NOMO-1 (cell line): ENCODE measurements around the gene PSAPL1.

Experiments used
- DNase-seq, 2 experiments: peaks; one replicate each; lab custom pipeline; 2025; ENCODE audit not compliant: unreplicated experiment in 2 of 2; lab: John Stamatoyannopoulos, UW

PSAPL1 gene

DNA sequence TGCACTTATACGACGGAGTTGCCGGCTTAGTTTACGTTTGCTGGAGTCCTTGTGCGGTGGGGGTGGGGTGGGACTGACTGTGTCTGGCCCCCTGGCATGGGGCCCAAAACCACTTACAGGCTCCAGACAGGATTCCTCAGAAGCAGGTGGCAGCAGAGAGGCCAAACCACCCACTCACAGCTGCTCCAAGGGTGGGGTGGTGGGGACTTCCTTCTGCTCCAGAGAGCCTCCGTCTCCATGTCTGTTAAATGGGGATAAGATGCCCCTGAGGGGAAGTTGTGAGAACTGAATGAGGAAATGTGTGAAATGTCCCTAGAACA, 36.7 kb downstream of the PSAPL1 start:
- DNase-seq, result no peak

DNA sequence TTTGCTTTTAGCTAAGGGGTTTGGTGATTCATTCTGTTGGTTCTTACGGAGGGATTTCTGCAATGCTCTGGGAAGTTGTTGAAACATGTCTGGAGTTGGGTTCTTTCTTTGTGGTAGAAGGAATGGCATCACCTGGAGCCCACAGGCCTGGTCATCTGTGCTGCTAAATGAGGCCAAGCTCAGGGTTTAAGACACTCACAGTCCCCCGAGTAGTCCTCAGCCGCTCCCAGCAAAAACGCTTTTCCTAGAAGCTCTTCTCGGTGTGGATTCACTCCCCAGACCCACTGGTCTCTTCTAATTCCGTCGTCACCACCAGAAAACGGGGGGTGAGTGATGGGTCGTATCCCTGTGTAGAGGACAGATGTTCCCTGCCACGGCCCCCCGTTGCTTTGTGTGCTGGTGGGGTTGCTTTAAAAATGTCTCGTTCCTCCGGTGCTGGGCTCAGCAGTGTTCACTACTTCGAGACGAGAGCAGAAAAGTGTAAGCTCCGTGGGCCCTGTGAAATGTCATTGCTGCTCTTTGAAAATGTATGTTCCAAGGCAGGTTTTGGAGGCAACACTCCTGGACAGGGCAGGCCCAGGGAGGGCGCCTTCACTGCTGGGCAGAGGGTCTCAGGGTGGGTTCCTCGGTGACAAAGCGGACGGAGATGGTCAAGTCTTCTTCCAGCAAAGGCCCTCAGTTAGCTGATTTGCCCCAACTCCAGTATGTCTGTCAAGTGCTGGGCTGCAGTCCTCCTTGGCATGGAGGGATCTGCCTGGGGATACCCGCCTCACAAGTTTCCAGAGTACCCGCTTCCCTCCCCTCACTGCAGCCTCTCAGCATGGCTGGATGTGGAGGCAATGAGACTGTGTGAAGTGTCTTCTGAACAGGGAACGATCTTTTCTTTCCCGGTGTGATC, 37.3 kb downstream of the PSAPL1 start:
- DNase-seq, result no peak

DNA sequence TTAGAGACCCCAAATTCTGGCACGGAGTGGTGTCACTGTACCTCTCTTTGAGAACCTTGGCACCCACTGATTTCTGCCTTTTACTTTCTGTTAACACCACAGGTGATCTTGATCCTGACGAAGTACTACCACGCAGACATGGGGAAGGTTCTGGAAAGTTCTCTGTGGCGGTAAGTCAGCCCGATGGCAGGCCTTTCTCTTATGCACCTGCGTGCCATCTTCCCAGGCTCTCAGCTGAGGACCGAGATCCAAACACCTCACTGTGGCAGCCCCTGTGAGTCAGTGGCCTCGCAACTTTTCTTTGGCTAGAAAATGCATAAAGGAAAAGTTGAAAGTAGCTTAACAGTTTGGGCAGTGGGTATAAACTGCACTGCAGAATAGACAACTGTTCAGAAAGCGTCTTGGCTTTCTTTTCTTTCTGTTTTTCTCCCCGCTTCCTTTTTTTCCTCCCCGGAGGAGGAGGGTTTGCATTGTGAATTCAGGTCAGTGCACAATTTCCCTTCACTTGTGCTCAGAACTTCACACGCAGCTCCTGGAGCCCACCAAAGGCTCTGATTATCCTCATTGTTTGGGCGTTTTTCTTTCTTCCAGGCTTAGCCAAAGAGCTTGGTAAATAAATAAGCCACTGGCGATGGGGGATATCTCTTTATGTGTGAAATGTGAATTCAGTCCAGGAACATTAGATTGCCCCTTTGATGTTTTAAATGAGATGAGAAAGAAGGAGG, 38.4 kb downstream of the PSAPL1 start:
- DNase-seq, result no peak

DNA sequence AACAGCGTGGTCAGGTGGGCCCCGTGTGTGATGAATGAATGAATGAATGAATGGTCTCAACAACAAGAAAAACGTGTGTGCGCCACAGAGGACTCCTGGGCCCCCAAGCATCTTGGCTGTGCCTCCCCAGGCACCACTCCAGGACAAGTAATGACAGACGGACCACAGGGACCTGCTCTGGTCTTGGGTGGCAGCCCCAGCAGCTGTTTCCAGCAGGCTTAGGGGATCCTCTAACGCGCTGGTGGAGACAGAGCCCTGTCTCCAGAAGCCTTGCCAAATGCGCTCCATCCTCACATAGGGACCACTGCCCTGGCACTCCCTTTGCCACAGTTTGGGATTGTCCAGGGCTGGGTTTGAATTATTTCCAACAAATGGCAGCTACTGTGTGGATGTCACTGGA, 39.1 kb downstream of the PSAPL1 start:
- DNase-seq, result no peak

DNA sequence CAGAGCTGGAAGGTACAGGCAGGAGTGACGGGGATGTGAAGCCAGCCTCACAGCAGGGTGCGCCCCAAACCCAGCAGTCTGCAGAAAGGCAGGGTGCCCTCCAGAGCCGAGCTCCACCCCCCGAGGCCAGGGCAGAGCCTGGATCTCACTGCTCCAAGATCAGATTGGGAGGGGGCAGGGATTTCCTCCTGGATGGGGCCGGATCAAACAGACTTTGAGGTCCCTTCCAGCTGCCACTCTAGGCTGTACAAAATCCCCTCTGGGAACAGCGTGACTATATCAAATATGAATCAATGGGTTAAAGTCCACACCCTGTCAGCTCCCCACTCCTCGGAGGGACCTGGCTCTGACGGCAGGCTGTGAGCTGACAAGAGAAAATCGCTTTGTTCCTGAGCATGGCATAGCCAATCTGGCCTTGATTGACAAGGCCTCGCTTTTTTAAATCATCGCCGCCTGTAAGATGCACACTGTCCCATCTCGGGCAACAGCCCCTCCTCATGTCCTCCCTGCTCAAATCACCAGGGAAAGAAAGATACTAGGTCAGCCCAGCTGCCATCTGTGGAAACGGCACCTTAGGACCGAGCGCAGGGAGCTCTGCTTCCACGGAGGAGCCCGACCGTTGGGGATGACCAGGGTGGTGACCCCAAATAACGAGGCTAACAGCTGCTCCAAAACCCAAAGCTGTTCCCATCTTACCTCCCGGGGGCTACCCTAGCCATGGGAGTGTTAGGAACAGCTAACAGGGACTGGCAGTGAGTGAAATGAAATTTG, 39.9 kb downstream of the PSAPL1 start:
- no peak for DNase-seq

DNA sequence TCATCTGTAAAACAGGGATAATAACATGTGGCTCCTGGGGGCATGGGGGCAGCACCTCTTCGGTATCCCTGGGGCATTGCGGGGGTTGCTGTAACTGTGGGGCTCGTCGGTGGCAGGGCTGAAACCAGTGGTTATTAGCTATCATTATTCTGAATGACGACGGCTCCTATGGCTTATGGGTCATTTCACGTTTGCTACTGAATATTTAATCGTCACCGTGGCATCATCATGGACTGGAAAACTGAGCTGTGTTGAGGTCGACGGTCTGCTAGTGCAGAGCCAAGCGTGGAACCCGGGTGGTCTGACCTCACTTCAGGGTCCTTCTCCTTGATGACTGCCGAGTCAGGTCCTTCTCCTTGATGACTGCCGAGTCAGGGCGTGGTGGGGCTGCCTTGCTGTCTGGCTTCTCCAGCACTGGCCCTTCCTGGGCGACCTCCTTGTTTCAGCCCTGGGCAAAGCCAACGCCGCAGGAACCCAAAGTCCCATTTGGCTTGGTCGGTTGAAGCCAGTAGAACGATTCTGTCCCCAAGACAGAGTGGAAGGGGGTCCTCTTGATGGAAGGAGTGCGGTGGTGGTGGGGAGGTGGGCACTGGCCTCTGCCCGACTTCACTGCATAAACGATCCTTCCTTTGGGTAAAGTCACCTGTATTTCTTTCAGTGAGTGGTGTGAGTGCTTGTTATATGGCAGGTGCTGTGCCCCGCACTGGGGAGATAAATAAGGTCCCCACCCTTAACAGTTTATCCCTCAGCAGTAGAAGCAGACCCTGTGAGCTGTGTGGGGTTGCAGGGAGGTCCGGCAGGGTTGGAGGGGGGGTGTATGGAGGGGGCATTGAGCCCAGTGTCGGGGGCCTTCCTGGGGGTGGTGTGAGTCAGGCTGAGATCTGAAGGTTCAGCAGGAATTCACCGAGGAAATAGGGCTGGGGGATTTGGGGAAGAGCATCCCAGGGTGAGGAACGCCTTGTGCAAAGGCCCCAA, 40.8 kb downstream of the PSAPL1 start:
- no peak for DNase-seq

DNA sequence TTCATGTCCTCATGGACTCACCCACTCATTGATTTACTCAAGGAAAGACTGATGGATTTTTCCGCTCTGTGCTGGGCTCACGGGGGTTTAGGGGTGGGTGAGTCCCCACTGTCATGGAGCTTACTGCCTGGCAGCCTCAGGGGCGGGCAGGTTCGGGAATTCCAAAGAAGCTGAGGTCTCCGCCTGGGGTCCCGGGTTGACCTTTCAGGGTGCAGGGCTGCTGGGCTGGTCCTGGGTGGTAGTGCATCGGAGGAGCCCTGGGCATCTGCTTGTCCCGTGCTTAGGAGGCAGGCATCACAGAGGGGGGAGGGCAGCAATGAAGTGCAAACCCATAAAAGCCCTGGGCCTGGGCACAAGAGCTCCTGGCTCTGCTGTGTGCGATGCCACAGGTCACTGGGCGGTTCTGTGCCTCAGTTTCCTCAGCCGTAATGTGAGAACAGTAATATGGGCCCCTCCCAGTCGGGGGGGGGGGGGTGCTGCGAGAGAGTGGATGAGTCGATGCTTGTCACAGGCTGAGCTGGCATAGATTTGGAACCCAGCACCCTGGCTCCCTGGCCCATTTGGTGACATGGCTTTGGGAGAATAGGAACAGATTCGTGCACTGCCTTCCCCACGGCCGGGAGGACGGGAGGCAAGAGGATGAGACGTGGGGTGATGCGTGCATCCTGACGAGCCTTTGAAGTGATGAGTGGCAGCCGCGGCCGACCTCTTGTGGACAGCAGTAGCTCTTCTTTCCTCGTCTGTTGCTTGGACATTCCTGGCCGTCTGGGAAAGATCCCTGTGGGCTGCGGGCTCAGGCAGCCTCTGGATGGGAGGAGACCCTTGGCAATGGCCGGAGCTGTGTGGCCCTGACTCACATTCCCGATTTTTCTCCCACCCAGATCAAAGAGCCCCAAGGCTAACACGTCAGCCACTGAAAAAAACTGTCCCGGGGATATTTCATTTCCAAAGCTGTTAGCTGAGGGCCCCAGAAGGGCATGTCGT, 42.0 kb downstream of the PSAPL1 start:
- DNase-seq, result no peak

DNA sequence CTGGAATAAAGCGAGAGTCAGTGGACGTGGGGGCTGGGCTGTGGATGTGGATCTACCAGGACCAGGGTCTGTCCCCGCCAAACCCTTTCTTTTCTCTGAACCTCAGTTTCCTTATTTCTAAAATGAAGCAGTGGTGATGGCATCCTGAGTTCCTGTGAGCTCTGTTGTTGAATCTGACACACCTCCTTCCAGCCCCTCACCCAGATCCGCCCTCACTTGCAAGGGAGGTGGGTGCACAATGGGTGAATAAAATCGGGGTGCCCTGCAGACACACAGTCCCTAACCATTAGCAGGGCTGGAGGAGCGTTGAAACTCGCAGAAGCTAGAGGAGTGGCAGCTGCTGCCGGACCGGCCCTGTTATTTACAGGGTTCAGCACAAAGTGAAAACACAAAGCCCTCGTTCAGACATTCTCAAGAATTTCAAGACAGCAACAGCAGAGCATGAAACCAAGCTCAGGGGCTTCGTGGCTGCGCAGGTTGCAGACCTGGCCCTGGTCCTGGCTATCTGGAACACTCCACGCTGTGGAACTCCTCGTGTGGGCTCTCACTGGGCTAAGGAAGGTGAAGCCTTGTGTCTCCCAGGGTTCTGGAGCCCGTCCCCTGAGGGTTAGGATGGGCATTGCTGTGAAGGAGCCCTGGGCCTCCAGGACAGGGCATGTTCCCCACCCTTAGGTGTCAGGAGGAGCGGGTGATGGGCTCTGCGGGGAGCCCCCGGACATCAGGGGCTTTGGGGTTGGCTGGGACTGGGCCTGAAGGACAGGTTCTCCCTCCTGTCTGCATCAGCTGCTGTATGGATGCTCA, 42.9 kb downstream of the PSAPL1 start:
- DNase-seq, result no peak

DNA sequence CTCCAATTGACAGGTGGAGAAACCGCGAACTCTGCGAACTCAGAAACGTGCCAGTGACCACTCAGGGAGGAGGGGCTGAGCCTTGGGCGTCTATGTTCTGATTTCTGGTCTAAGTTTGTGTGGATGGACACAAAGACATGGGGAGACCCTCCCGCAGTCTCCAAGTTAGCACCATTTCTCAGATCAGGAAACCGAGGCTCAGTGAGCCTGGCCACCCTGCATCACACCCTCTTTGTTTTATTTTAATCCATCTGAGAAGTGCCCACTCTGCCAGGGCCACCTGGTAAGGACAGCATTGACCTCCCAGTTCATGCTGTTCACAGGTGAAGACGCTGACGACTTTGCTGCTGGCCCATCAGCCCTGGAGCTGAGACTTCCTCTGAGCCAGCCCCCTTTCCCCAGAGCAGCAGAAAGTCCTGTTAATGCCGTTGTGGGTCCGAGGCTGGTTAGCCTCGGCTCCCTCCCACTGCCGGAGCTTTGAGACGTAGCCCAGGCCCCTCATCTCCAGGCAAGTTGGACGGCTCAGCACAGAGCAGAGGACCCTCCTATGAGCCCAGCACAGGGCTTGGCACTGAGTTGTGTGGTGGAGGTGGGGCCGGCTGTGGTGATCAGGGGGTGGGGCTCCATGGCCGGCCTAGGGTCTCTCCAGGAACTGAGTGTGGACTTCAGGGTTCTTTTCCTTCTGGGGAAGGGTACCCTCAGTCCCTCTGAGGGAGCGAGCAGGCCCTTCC, 43.7 kb downstream of the PSAPL1 start:
- DNase-seq, result no peak

DNA sequence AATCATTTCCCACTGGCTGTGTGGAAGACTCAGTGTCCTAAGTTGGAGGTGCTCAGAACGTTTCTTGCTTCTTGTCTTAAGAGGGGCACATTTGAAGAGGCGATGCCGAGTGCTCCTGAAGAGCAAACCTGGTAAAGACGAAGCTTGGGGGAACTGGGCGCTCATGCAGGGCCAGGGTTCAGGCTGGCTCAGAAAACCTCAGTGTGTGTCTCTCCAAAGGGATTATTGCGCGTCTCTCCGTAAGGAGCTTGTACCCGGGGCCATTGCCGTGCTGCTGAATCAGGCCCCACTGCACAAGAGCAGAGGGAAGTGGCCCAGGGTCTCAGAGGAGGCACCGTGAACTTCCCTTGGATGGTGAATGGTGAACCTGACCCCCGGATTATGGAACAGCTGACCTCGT, 44.4 kb downstream of the PSAPL1 start:
- DNase-seq, result no peak

DNA sequence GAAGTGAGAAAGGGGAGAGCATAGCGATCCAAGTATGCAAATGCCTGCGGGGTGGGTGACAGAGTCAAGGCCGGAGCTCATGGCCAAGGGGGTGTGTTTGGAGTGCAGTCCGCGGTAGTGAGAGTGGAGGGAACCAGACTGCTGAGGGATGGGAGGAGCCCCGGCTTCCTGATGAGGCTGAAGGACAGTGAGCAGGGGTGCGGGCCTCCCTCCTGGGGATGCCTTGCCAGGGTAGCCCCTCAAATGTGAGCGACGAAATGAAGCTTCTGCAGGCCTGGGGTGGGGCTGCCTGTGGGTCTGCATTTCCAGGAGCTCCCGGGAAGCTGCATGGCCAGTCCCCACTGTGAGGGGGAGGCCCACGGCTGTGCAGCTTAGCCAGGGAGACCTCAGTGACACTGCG, 45.0 kb downstream of the PSAPL1 start:
- no peak for DNase-seq

DNA sequence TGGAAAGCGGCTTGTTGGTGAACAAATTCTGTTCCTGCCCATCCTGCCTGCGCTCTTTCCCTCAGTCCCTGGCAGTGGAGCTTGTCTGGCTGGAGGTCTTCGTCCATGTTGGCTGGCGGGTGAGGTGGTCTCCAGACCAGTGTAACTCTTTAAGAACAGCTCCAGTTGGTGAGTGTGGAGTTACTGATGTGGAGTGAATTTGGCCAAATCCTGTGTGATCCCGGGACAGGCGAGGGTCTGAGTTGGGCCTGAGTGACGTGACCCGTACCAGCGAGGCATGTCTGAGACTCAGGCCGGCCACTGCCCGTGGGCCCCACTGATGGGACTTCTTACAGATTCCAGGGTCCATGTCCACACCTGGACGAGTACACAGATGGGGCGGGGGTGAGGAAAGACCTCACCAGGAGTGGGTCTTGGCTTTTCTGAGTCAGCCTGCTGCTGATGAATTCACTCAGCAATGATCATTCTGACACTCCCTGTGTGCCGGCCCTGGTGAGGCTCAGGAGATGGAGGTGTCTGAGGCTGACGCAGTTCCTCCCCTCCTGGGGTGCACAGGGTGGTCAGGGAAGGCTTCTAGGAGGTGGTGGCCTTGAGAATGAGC, 45.5 kb downstream of the PSAPL1 start:
- DNase-seq, result no peak

DNA sequence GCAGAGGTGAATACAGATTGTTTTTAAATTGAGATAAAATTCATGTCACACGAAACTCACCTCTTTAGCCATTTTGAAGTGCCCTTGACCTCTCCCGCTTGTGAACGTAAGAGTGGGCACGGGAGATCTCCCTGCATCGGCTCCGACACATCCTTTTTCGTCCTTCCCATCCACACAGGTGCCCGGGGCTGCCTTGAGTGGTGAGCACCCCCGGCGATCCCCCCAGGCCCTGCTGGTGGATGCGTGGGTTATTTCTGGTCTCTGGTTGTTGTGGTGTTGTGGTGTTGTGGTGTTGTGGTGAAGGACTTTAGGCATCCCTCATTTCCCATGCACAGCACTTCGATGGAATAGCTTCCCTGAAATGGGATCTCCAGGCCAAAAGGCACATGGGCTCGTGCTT, 46.1 kb downstream of the PSAPL1 start:
- DNase-seq, result no peak

DNA sequence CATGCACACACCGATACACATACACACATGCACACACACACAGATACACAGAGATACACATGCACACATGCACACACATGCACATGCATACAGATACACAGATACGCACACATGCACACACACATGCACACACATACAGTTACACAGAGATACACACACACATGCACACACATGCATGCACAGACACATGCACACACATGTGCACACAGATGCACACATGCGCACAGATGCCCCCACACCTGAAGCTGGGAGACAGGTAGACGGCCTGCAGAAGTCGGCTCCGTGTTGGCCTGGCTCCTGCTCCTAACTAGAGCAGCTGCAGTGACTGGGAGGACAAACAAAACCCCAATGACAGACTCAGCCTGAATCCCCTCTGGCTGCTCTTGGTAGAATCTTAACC, 46.8 kb downstream of the PSAPL1 start:
- DNase-seq, result no peak

DNA sequence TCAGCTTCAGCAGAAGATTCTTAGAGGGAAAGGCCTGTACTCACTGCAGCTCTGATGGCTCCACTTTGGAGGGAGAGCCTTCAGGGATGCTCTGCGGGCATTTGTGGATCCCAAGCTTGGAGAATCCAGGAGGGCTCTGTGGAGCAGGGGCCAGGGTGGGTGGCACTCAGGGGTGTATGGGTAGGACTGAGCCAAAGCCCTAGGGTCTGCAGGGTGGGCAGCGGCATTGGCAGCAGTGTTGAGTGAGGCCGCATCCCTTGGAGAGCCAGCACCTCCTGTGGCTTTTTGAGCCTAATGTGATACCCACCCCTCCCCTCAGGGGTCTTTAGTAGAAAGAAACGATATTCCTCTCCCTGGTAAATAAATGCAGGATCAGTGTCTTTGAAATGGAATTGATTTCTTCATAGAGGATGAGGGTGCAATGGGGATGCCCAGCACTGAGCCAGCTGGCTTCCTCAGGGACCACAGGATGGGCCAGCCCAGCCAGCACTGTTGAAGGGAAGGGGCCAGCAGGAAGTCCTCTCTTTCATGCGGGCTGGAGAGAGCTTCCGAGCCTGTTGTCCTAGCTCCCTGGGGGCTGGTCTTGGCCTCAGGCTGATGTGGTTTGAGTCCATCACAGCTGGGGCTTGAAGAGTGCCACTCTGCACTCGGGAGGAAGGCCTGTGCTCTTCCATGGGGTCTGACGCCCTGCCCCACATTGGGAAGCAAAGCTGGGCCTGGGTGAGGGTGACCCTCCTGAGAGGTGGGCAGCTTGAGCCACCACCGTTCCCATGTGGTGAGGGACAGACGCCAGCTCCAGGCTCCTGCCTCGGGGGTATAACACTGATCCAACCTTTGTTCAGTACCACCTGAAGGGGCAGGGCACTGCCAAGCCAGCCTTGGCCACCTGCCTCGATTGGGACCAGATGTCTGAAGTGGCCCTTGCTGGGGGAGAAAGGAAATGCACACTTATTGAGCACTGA, 49.5 kb downstream of the PSAPL1 start:
- DNase-seq, result no peak
